H9 (cell line): ENCODE measurements around the gene SRA1. TPM values are rescaled to one million over a fixed set of nuclear protein-coding genes. Genes with fewer than 3 reads are reported as not detected.

Experiments used
- DNase-seq: peaks from one replicate; pipeline ENCODE4 v3.0.0-alpha.2; 2017
- H2AFZ ChIP-seq: one replicate; pipeline ENCODE4 v1.6.1; 2013; ENCODE audit warnings: mild to moderate bottlenecking, low read length, control low read depth, moderate library complexity
- H2AK5ac ChIP-seq: 2 replicates; pipeline ENCODE4 v1.6.1; 2013; ENCODE audit warnings: low read length, control low read depth, mixed read lengths; ENCODE audit not compliant: insufficient read length
- H2BK120ac ChIP-seq: one replicate; pipeline ENCODE4 v1.6.1; 2013; ENCODE audit warnings: low read depth, mild to moderate bottlenecking, low read length, control low read depth, inconsistent platforms; ENCODE audit not compliant: poor library complexity, severe bottlenecking
- H2BK12ac ChIP-seq: 2 replicates; pipeline ENCODE4 v1.6.1; 2013; ENCODE audit warnings: low read length, control low read depth, mixed read lengths, low read depth; ENCODE audit not compliant: insufficient read length
- H2BK15ac ChIP-seq: 2 replicates; pipeline ENCODE4 v1.6.1; 2013; ENCODE audit warnings: low read depth, low read length, control low read depth
- H2BK20ac ChIP-seq: one replicate; pipeline ENCODE4 v1.6.1; 2013; ENCODE audit warnings: low read depth, mild to moderate bottlenecking, low read length, control low read depth, inconsistent platforms; ENCODE audit not compliant: poor library complexity, severe bottlenecking
- H2BK5ac ChIP-seq: 2 replicates; pipeline ENCODE4 v1.6.1; 2013; ENCODE audit warnings: low read length, control low read depth, mixed read lengths; ENCODE audit not compliant: insufficient read length
- H3K14ac ChIP-seq: 2 replicates; pipeline ENCODE4 v1.6.1; 2013; ENCODE audit warnings: low read length, control low read depth; ENCODE audit not compliant: insufficient read depth
- H3K18ac ChIP-seq: 2 replicates; pipeline ENCODE4 v1.6.1; 2013; ENCODE audit warnings: low read depth, mild to moderate bottlenecking, mixed read lengths, low read length, control low read depth; ENCODE audit not compliant: insufficient read length
- H3K23ac ChIP-seq: 2 replicates; pipeline ENCODE4 v1.6.1; 2013; ENCODE audit warnings: low read length, control low read depth, mixed read lengths, low read depth; ENCODE audit not compliant: insufficient read length
- H3K23me2 ChIP-seq: 2 replicates; pipeline ENCODE4 v1.6.1; 2013; ENCODE audit warnings: low read depth, mild to moderate bottlenecking, mixed read lengths, low read length, control low read depth; ENCODE audit not compliant: insufficient read length, poor library complexity, severe bottlenecking
- H3K27ac ChIP-seq: 2 replicates; pipeline ENCODE4 v1.5.1; 2013; ENCODE audit warnings: low read length, control low read depth, mixed read lengths, low read depth; ENCODE audit not compliant: insufficient read length
- H3K27me3 ChIP-seq: 2 replicates; pipeline ENCODE4 v1.6.1; 2013; ENCODE audit warnings: low read length, control low read depth, inconsistent platforms; ENCODE audit not compliant: insufficient read depth
- H3K4ac ChIP-seq: 2 replicates; pipeline ENCODE4 v1.6.1; 2013; ENCODE audit warnings: low read depth, mild to moderate bottlenecking, control low read depth, inconsistent platforms, low read length, moderate library complexity
- H3K4me1 ChIP-seq: 2 replicates; pipeline ENCODE4 v1.6.1; 2013; ENCODE audit warnings: low read length, control low read depth, inconsistent platforms; ENCODE audit not compliant: insufficient read depth
- H3K4me2 ChIP-seq: 2 replicates; pipeline ENCODE4 v1.6.1; 2013; ENCODE audit warnings: low read length, control low read depth, mixed read lengths; ENCODE audit not compliant: insufficient read length, insufficient read depth
- H3K56ac ChIP-seq: 2 replicates; pipeline ENCODE4 v1.6.1; 2013; ENCODE audit warnings: low read depth, mild to moderate bottlenecking, mixed read lengths, low read length, control low read depth; ENCODE audit not compliant: insufficient read length
- H3K79me1 ChIP-seq: 2 replicates; pipeline ENCODE4 v1.6.1; 2013; ENCODE audit warnings: low read depth, mild to moderate bottlenecking, moderate library complexity, low read length, control low read depth, inconsistent platforms; ENCODE audit not compliant: insufficient read depth, poor library complexity, severe bottlenecking
- H3K79me2 ChIP-seq: 2 replicates; pipeline ENCODE4 v1.6.1; 2013; ENCODE audit warnings: low read length, control low read depth, inconsistent platforms; ENCODE audit not compliant: insufficient read depth
- H3K9ac ChIP-seq: 2 replicates; pipeline ENCODE4 v1.6.1; 2013; ENCODE audit warnings: low read length, control low read depth, mixed read lengths; ENCODE audit not compliant: insufficient read length; ENCODE audit errors: extremely low read depth
- H3K9me3 ChIP-seq: one replicate; pipeline ENCODE4 v1.6.1; 2013; ENCODE audit warnings: low read depth, low read length, inconsistent platforms; ENCODE audit not compliant: control insufficient read depth
- H3T11ph ChIP-seq: one replicate; pipeline ENCODE4 v1.6.1; 2013; ENCODE audit warnings: mild to moderate bottlenecking, low read length, control low read depth, inconsistent platforms
- H4K20me1 ChIP-seq: one replicate; pipeline ENCODE4 v1.6.1; 2013; ENCODE audit not compliant: control insufficient read depth, insufficient read length, insufficient read depth
- H4K5ac ChIP-seq: 2 replicates; pipeline ENCODE4 v1.6.1; 2013; ENCODE audit warnings: low read depth, mild to moderate bottlenecking, mixed read lengths, low read length, control low read depth; ENCODE audit not compliant: insufficient read length
- H4K8ac ChIP-seq: replicated peaks from 2 replicates; pipeline ENCODE4 v1.6.1; 2013; ENCODE audit warnings: low read length, control low read depth, mixed read lengths, low read depth; ENCODE audit not compliant: insufficient read length
- H4K91ac ChIP-seq: 2 replicates; pipeline ENCODE4 v1.6.1; 2013; ENCODE audit warnings: low read depth, mild to moderate bottlenecking, moderate library complexity, mixed read lengths, low read length, control low read depth; ENCODE audit not compliant: insufficient read length
- H3K27ac Mint-ChIP-seq, 3 experiments: 2 replicates in 2 of 3; 3 replicates in 1 of 3; pipeline ENCODE4 v1.8.0; 2020 to 2021; ENCODE audit warnings: mixed read lengths in 3 of 3, mild to moderate bottlenecking in 1 of 3, moderate library complexity in 1 of 3
- H3K27me3 Mint-ChIP-seq: 2 replicates; pipeline ENCODE4 v1.8.0; 2021; ENCODE audit warnings: low read depth, mild to moderate bottlenecking, moderate library complexity, mixed read lengths
- H3K36me3 Mint-ChIP-seq, 3 experiments: 2 replicates in 2 of 3; 3 replicates in 1 of 3; pipeline ENCODE4 v1.8.0; 2020 to 2021; ENCODE audit warnings: low read depth in 3 of 3, mixed read lengths in 3 of 3; ENCODE audit not compliant: insufficient read depth in 1 of 3
- H3K4me1 Mint-ChIP-seq, 2 experiments: 2 replicates each; pipeline ENCODE4 v1.8.0; 2020; ENCODE audit warnings: mixed read lengths in 2 of 2
- H3K4me3 Mint-ChIP-seq, 2 experiments: 2 replicates in 1 of 2; 3 replicates in 1 of 2; pipeline ENCODE4 v1.8.0; 2020 to 2021; ENCODE audit warnings: mild to moderate bottlenecking in 2 of 2, mixed read lengths in 2 of 2, moderate library complexity in 1 of 2
- H3K9me3 Mint-ChIP-seq, 2 experiments: 2 replicates in 1 of 2; 3 replicates in 1 of 2; pipeline ENCODE4 v1.8.0; 2020; ENCODE audit warnings: mild to moderate bottlenecking in 2 of 2, mixed read lengths in 2 of 2, moderate library complexity in 1 of 2
- CTCF ChIP-seq: fragments of 200-600 bp; sonication (generic); conservative IDR thresholded peaks from 3 replicates; pipeline ENCODE4 v1.8.0; 2021; ENCODE audit warnings: antibody characterized with exemption, mild to moderate bottlenecking
- WGBS: extraction: QIAGEN DNeasy Blood & Tissue Kit; methylation state at CpG from one replicate; pipeline ENCODE4 v1.1.7; 2013; ENCODE audit warnings: missing lambda C conversion rate, low lambda C conversion rate, mixed read lengths; ENCODE audit not compliant: insufficient read length; ENCODE audit errors: extremely low coverage; 5-methylcytosine and 5-hydroxymethylcytosine counted together
- total RNA-seq: library from RNA; stranded (reverse); gene quantifications from 2 replicates; pipeline ENCODE4 v1.2.1, GENCODE V29; 2021

SRA1 gene
- total RNA-seq, 1 experiment from 2014 or later, result 49.3 TPM

GRCh38 chr5:140565024-140565779 lies 7.9 kb upstream of the SRA1 start:
- Mint-ChIP-seq H3K4me3 (peak overlapping the region; percentile 89 to 98), H3K9me3 (no peaks in the 10 kb centered on the region; a peak in 2 of 5 replicates), H3K4me1 (peaks cover 14 to 18% of the 10 kb centered on the region in 2 experiments), H3K36me3 (peaks cover 9 to 41% (median 31%) of the 10 kb centered on the region in 3 experiments), H3K27ac (peak overlapping the region; percentile 1 to 98 (median 44); a peak in 6 of 7 replicates), H3K27me3 (no peaks in the 10 kb centered on the region; the same call in 1 of the 2 replicates)
- Histone ChIP-seq H3K79me1 (no peaks in the 10 kb centered on the region), H3K9me3 (no peaks in the 10 kb centered on the region), H2AK5ac (no peak overlapping the region), H4K5ac (no peak overlapping the region), H2BK15ac (no peak overlapping the region), H4K8ac (no peak overlapping the region), H2AFZ (no peak overlapping the region), H3K14ac (peak overlapping the region; percentile 69), H3K56ac (no peak overlapping the region), H4K91ac (no peak overlapping the region), H2BK120ac (no peak overlapping the region), H3K4me2 (peak overlapping the region; percentile 92), H4K20me1 (no peaks in the 10 kb centered on the region), H3K18ac (peak overlapping the region; percentile 56), H3T11ph (no peak overlapping the region), H2BK20ac (no peak overlapping the region), H3K79me2 (no peaks in the 10 kb centered on the region), H3K23ac (no peak overlapping the region), H3K27ac (no peak overlapping the region), H3K27me3 (no peaks in the 10 kb centered on the region), H2BK12ac (no peak overlapping the region), H2BK5ac (no peak overlapping the region), H3K4me1 (peaks cover 4% of the 10 kb centered on the region; the same call in 1 of the 2 replicates), H3K23me2 (peaks cover 10% of the 10 kb centered on the region), H3K9ac (peak overlapping the region; percentile 88), H3K4ac (no peak overlapping the region)
- TF ChIP-seq CTCF, result no peak
- no CpG with 5 or more reads among the region's 13 CpGs for WGBS
- DNase-seq, result no peak
